Measurements from ENCODE around the gene NUP43. TPM values are rescaled to one million over a fixed set of nuclear protein-coding genes. Genes with fewer than 3 reads are reported as not detected.
"Not testable (repeated sequence)": the region's sequence is repeated elsewhere in the genome, so short reads cannot be mapped to it uniquely, and the experiment has no call there.

NUP43 gene
- total RNA-seq, 1 donor from 2014 or later = 19.6 TPM

GRCh38 chr6:149694921-149695320, 51.4 kb downstream of the NUP43 start:
- no peak for DNase-seq (ENCODE audit: low read depth in 2 of 2)

DNA sequence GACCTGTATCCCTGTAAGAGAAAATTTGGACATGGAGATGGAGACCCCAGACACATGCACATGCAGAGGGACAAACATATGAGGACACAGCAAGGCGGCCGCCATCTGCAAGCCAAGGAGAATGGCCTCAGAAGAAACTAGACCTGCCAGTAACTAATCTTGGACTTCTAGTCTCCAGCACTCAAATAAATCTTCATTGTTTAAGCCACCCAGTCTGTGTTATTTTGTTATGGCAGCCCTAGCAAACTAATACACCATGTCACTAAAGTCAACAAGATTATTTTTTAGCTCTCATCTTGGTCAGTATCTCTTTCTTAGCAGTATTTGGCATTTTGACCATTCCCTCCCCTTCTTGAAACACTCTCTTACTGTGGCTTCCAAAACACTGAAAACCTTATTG, 55.1 kb downstream of the NUP43 start:
- no peak for DNase-seq (ENCODE audit: low read depth in 2 of 2)

GRCh38 chr6:149686230-149686629, 60.1 kb downstream of the NUP43 start:
- no peak for DNase-seq (ENCODE audit: low read depth in 2 of 2)

DNA sequence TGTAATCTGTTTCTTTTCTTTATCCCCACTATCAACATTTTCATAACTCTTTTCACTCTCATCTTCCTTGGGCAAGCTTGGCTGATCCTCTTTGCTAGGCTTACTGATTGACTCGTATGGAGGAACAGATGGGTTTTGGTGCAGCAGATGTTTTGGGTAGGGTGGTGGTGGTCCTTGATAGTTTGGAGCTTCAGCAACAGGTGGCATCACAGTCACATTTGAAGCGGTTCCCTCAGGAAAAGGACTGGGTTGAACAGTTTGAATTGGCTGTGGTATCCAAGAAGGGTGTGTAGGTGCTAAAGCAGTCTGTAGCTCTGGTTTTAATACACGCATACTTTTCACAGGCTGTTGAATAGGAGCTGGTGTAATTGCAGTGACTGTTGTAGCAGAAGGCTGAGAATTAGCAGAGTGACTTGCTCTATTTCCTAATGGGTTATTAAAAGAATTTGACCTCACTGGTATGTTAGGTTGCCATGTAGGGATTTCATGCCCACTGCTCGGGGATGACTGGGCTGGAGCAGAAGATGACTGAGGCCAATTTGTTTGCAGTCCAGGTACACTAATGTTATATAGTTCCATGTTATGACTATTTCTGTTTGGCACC, 63.0 kb downstream of the NUP43 start:
- no peak for DNase-seq (ENCODE audit: low read depth in 2 of 2)

- DNase-seq (ENCODE audit: low read depth in 2 of 2) = not testable (repeated sequence)
Measured at GRCh38 chr6:149681845-149682244, 64.5 kb downstream of the NUP43 start.

GRCh38 chr6:149681209-149681608, 65.1 kb downstream of the NUP43 start:
- DNase-seq (ENCODE audit: low read depth in 2 of 2) = no peak

DNA sequence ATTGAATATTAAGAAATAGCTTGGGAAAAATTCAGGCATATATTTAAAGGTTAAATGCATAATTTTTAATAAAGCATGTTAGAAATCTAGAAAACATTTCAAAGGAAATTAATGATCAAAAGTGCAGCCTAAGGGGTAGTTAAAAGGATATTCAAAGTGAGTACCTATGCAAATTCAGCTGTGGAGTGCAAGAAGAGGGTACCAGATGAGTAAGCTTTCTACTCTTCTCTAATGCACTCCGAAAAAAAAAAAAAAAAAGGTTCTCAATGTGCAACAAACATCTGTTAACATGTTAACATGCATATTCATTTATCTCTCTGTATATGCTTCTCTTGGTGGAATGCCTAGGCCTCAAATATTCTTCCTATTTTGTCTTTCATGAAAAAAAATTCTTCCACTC, 65.8 kb downstream of the NUP43 start:
- DNase-seq (ENCODE audit: low read depth in 2 of 2) = no peak

Other genes starting within 250 kb of the NUP43 start
- gene PPIL4, start 200.5 kb downstream of the NUP43 start, total RNA-seq = 18.1 and 21.8 TPM in 2 replicates
- 35.1 and 42.1 TPM in 2 replicates for gene GINM1, start 180.2 kb downstream of the NUP43 start, total RNA-seq
- 13.5 and 14.9 TPM in 2 replicates for gene KATNA1, start 97.8 kb downstream of the NUP43 start, total RNA-seq
- gene LATS1, start 28.4 kb downstream of the NUP43 start, total RNA-seq = 4.6 and 7.1 TPM in 2 replicates
- gene PCMT1, start 3.2 kb upstream of the NUP43 start, total RNA-seq = 74.0 and 76.7 TPM in 2 replicates
- 8.1 and 18.8 TPM in 2 replicates for gene LRP11, start 117.8 kb upstream of the NUP43 start, total RNA-seq
- gene RAET1E, start 151.6 kb upstream of the NUP43 start, total RNA-seq = under 0.01 TPM in 1 of 2 replicates, not detected in the other
- 0.20 and 0.22 TPM in 2 replicates for gene RAET1G, start 176.6 kb upstream of the NUP43 start, total RNA-seq
- gene ULBP2, start 195.5 kb upstream of the NUP43 start, total RNA-seq = 0.79 and 2.4 TPM in 2 replicates
- under 0.01 and 0.22 TPM in 2 replicates for gene ULBP1, start 217.4 kb upstream of the NUP43 start, total RNA-seq